BE2C (cell line): Measurements from ENCODE around the gene PLCB1.

Experiments used
- DNase-seq: peaks from one replicate; pipeline ENCODE4 v3.0.0-alpha.2; 2020
- H3K27me3 ChIP-seq: fragments of 250-450 bp; sonication (Bioruptor Pico); 2 replicates; pipeline ENCODE4 v1.5.1; 2020; ENCODE audit warnings: mild to moderate bottlenecking
- H3K36me3 ChIP-seq: fragments of 250-450 bp; sonication (Bioruptor Pico); 2 replicates; pipeline ENCODE4 v1.5.1; 2020; ENCODE audit warnings: mild to moderate bottlenecking
- H3K4me1 ChIP-seq: fragments of 250-450 bp; sonication (Bioruptor Pico); 2 replicates; pipeline ENCODE4 v1.5.1; 2020
- H3K4me3 ChIP-seq: 2 replicates; pipeline ENCODE4 v1.5.1; 2011; ENCODE audit warnings: low read depth, low read length
- H3K9me3 ChIP-seq: fragments of 250-450 bp; sonication (Bioruptor Pico); 2 replicates; pipeline ENCODE4 v1.5.1; 2020
- TF ChIP-seq, protein P1 (sequence below): IDR thresholded peaks from 2 replicates; pipeline ENCODE4 v1.5.1; 2012; ENCODE audit warnings: mild to moderate bottlenecking, low read depth, low read length

The PLCB1 gene

DNA sequence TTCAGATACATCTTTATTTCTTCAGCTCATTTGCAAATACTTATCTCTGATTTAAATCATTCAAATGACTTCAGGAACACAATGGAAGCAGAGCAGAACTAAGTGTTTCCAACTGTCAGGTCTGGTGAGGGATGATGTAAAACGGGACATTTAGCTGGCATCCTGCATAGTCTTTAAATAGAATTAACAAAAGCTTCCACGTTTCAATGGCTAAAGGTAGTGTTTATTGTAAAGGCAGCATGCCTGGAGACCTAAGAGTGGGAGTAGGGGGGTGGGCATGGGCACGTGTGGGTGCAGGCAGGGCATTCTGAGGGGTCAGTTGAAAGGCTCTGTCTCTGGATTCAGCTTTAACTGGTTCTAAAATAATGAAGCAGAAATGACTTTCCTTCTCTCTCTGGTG lies 174.9 kb downstream of the PLCB1 start:
- TF ChIP-seq, protein P1, sequence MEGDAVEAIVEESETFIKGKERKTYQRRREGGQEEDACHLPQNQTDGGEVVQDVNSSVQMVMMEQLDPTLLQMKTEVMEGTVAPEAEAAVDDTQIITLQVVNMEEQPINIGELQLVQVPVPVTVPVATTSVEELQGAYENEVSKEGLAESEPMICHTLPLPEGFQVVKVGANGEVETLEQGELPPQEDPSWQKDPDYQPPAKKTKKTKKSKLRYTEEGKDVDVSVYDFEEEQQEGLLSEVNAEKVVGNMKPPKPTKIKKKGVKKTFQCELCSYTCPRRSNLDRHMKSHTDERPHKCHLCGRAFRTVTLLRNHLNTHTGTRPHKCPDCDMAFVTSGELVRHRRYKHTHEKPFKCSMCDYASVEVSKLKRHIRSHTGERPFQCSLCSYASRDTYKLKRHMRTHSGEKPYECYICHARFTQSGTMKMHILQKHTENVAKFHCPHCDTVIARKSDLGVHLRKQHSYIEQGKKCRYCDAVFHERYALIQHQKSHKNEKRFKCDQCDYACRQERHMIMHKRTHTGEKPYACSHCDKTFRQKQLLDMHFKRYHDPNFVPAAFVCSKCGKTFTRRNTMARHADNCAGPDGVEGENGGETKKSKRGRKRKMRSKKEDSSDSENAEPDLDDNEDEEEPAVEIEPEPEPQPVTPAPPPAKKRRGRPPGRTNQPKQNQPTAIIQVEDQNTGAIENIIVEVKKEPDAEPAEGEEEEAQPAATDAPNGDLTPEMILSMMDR, result no peak
- Histone ChIP-seq H3K4me3 (no peak overlapping the region), H3K36me3 (no peaks in the 10 kb centered on the region), H3K27me3 (no peaks in the 10 kb centered on the region), H3K9me3 (no peaks in the 10 kb centered on the region), H3K4me1 (peaks cover 15% of the 10 kb centered on the region)
- DNase-seq, result peak; percentile 33

DNA sequence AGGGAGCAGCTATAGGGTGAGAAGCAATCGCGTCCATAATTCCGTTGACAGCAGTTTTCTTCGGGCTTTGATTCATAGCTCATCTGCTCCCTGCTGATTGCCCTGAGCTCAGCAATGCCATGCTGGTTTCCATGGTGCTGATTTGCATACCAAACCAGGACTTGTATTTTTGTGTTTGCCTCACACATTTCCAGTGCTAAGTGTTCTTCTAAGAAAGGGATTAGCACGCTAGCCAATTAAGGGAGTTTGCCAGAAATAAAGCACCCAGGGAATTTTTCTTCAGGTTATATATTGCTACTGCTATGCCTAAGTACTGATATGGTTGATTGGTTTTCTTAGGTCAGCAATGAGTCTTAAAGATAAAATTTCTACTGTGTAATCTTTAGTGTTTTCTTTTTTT lies 177.6 kb downstream of the PLCB1 start:
- Histone ChIP-seq H3K9me3 (no peaks in the 10 kb centered on the region), H3K4me1 (peaks cover 10% of the 10 kb centered on the region; the same call in 1 of the 2 replicates), H3K4me3 (no peak overlapping the region), H3K27me3 (no peaks in the 10 kb centered on the region), H3K36me3 (no peaks in the 10 kb centered on the region)
- TF ChIP-seq, protein P1, result no peak
- DNase-seq, result no peak

DNA sequence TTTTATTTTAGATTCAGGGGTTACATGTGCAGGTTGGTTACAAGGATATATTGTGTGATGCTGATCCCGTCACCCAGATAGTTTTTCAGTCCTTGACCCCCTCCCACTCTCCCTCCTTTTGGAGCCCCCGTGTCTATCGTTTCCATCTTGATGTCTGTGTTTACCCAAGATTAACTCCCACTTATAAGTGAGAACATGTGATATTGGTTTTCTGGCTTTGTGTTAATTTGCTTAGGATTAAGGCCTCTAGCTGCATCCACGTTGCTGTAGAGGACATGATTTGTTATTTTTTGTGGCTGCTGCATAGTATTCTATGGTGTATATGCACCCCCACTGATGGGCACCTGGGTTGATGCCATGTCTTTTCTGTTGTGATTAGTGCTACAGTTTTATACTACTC lies 178.6 kb downstream of the PLCB1 start:
- Histone ChIP-seq H3K4me1 (peaks cover 13% of the 10 kb centered on the region; the same call in 1 of the 2 replicates), H3K9me3 (no peaks in the 10 kb centered on the region), H3K4me3 (no peak overlapping the region), H3K27me3 (no peaks in the 10 kb centered on the region), H3K36me3 (no peaks in the 10 kb centered on the region)
- DNase-seq, result no peak
- TF ChIP-seq, protein P1, result no peak

DNA sequence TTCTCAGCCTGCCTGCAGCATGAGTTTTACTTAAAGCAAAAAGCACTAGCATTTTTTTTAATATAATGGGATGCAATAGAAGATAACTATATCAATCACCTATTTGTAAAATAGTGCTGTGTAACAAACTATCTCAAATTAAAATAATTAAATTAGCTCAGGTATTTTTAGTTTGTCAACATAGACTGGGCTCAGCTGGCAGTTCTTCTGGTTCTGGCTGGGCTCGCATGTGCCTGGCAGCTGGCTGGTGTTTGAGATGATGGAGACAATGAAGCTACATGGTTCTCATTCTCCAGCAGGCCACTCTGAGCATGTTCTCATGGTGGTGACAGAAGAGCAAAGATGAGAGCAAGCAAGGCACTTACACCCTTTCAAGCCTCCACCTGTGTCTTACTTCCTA lies 181.0 kb downstream of the PLCB1 start:
- H3K9me3 ChIP-seq, result no peaks in the 10 kb centered on the region
- DNase-seq, result no peak
- H3K4me1 ChIP-seq, result peaks cover 13% of the 10 kb centered on the region; the same call in 1 of the 2 replicates
- H3K36me3 ChIP-seq, result no peaks in the 10 kb centered on the region; the same call in 1 of the 2 replicates
- TF ChIP-seq, protein P1, result no peak
- no peak overlapping the region for H3K4me3 ChIP-seq
- H3K27me3 ChIP-seq, result no peaks in the 10 kb centered on the region

DNA sequence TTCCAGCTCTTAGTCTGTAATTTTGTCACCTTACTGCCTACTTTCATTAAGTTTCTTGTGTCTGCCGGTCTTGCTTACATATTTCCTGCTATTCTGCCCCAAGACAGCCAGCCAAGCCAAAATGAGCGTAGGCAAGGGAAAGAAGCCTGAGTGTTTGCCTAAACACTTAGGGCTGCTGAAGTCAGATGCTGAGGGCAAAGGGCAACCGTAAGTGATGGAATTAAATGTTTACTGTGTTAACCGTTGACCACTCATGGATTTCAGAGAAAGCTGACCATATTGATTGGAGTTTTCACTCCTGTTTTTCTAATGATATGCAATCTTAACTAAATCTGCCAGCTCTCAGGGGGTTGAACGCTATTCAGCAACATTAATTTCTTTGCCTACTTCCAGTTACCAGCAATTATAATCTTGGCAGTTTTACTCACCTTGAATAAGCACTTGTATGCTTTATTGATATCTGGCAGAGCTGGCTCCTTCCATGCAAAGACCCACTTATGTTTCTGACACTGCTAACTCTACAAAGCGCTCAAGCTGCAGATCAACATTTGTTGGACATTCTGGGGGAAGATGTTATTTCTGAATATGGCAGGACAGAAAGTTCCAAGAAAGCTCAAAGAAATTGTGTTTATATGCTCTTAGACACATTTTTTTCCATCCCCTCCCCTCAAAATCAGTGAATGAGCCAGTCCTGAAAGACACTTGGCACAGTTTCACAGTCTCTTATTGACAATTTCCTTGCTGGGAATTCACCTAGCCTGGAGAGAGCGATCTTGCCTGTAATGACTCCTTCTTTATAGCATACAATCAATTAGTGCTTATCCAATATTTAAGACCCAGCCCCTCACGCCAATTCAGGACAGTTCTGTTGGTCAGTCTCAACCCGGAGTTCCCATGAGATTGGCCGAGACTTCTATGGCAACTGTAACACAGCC lies 183.8 kb downstream of the PLCB1 start:
- TF ChIP-seq, protein P1, result no peak
- no peaks in the 10 kb centered on the region for H3K9me3 ChIP-seq
- peaks cover 7% of the 10 kb centered on the region; the same call in 1 of the 2 replicates for H3K4me1 ChIP-seq
- H3K4me3 ChIP-seq, result no peak overlapping the region
- H3K36me3 ChIP-seq, result no peaks in the 10 kb centered on the region; the same call in 1 of the 2 replicates
- no peak for DNase-seq
- no peaks in the 10 kb centered on the region for H3K27me3 ChIP-seq

DNA sequence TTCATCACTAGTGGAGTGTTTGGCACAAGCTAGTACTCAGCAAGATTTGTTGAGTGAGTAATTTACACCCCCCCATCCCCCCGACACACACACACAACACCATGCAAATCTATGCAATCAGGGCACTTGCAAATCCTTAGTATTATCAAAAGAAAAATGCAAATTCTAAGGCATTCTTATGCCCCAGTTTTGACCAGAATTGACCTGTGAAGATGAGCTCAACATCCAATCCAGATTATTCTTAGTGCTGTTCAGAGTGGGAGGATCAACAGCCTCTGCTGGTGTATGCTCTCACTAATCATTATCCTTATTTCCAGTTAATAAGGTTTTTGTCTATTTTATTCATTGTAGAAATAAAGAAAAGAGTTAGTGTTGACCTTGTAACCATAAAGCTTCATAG lies 185.4 kb downstream of the PLCB1 start:
- no peaks in the 10 kb centered on the region for H3K27me3 ChIP-seq
- H3K9me3 ChIP-seq, result no peaks in the 10 kb centered on the region
- H3K4me3 ChIP-seq, result no peak overlapping the region
- no peak for DNase-seq
- no peaks in the 10 kb centered on the region; the same call in 1 of the 2 replicates for H3K36me3 ChIP-seq
- TF ChIP-seq, protein P1, result no peak
- peaks cover 7% of the 10 kb centered on the region; the same call in 1 of the 2 replicates for H3K4me1 ChIP-seq
